HG03521 (cell line): ENCODE measurements around the gene GLIS2.
A peak's percentile ranks its signal among the peaks of the same experiment; 100 is the strongest.

ENCODE experiments used
- ATAC-seq: cut with Tn5 transposase; IDR thresholded peaks from one replicate; pipeline ENCODE4 v1.9.1; 2021; ENCODE audit warnings: mild to moderate bottlenecking, moderate library complexity; ENCODE audit not compliant: unreplicated experiment

GLIS2 gene

DNA sequence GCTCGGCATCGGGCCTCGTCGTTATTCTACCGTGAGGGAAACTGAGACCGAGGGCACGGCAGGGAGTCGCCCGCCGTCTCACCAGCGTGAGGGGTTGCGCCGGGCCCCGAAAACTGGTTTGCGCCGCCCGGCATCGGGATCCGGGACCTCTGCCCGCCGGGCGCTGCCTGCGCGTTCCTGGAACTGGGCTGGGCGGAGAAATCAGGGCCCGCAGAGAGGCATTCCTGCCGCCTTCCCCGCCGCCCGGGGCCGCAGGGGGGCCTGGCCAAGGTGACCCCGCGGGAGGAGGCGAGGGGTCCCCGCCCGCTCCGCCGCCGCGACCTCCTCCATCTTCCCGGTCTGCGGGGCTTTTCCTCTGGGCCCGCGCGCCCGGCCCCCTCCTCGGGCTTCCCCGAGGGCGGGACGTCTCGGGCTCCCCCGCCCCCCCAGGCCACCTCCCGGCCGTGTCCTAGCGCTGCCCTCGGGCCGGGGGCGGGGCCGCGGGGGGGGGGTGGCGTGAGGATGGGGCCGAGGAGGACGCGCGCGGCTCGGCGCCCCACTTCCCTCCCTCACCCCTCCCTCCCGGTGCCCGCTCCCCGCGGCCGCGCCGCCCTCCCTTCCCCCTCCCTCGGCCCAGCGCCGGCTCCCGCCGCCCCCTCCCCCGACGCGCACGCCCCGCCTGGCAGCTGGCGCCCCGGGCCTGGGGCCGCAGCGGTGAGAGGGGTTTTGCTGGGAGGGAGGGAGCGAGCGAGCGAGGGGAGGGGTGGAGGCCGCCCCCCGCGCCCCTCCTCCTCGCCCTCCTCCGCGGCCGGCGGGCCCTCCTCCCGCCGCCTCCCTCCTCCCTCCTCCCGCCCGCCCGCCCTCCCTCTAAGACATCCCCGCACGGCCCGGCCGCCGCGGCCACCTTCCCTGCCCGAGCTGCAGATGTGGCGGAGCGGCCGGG, at the start of gene GLIS2:
TSS of gene GLIS2 (plus strand) at position 882 of the 922 bp plus-strand sequence. CDS start 16,214 bp downstream, outside the sequence.
- no peak for ATAC-seq

DNA sequence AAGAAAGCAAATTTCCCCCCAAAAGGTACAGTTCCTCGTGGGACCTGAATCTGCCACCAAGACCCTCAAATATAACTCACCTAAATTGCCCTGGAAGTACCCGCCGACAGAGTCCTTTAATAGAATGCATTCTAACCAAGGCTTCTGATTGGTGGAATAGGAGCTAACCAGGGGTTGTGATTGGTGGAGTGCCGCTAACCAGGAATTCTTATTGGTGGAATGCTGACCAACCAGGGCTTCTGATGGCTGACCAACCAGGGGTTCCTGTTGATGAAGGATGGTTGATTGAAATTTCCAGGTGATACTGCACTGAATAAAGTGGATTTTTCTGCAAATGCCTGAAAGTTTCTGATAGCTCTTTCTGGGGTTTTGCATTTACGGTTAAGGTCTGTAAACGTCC, 49.5 kb upstream of the GLIS2 start:
- no peak for ATAC-seq

DNA sequence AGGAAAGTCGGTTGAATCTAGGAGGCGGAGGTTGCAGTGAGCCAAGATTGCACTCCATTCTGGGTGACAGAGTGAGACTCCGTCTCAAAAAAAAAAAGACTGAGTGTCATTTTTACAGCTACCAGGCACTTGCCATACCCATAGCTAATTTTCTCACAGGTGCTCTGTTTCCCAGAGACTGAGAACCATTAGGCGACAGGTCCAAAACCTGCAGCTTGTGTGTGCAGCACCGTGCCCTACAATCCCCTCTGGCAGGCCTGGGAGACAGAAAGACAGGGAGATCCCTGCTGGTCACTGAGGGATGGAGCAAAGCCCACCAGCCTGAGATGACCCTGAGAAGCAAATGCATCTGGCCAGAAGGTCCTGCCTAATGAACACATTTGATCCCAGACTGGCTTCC, 45.8 kb upstream of the GLIS2 start:
- no peak for ATAC-seq

DNA sequence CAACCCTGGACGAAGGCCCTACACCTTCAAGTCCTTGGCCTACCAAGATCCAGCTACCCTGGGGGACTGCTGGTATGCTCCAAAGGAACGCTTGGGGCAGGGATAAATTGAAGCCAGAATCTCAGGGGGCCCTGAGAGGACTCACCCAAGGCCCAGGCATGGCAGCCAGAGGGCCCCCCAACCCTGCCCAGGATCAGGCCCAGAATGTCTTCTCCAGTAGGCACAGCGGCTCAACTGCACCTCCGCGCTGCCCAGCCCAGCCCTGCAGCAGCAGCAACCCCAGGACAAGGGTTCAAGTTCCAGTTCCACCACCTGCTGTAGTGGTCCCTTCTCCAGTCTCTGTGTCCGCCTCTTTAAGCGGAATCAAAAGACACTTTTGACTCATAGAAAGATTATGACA, 45.3 kb upstream of the GLIS2 start:
- ATAC-seq = no peak

DNA sequence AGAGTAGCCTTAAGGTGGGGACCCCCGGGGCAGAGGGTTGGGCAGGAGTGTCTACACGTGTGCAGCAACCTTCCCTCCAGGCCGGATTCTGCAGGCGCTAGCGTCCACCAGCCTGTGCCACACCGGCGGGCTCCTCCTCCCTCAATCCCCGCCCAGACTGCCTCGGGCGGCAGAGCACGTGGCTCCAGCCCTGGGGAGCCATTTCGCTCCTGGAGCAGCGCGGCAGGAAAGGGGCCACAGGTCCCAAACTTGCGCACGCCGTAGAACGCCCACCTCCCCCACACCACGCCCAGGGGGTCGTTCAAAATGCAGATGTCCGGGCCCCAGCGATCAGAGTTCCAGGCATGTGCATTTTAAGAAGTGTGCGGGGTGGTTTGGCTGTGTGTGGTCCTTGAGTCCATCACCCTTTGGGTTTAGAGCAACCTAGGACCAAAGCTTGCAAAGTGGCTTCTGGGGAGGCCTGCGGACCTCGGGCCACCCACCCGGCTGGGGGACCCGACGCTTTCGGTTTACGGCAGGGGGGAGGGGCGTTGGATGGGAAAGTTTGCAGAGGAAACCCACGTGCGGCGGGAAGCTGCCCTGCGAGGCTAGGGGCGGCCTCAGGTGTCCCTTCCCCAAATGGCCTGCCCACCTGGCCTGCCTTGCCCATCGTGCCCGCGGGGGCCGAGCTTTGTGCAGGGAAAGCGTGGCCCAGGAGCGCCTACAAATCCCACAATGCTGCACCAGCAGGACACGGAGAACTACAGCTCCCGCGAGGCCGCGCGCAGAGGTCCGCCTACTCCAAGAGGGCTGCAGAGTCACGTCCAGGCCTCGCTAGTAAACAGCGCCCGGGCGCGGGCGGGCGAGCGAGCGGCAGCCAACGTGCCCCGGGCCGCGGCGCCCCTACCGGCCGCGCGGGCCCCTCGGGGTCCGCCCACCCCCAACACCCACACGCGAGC, 44.4 kb upstream of the GLIS2 start:
- ATAC-seq = peak; percentile 51

DNA sequence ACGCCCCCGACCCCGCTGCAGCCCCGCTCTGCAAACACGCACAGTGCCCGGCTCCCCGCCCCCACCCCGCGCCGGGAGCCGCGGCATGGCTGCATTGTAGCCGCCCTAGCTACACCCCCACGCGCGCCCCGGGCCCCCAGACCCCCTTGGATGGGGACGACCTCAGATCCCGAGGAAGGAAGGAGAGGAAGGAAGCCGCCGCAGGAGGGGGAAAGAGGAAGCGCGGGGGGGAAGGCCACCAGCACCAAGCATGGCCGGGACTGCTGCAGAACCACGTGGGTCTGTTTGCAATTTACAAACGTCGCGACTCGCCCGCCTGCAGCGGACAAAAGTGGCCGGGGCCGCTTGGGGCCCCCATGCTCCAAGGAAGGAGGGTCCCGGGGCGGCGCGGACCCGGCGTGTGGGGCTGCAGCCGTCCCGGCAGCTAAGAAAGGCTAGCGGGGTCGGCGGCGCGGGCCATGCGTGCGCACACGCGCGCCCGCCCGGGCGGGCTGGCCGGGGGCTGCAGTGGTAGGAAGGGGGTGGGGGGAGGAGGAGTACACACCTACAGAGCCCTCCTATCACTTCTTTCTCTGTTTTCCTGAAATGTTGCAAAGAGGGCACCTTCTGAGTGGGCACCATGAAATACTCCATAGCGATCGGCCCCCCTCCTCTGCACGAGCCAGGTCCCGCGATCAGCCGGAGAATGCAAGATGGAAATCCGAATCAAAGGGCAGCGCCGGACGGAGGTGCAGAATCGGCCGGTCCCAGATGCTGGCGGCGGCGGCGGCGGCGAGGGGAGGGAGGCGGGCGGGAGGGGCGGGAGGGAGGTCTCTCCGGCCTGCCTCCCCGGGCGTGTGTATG, 43.5 kb upstream of the GLIS2 start:
- ATAC-seq = peak; percentile 12

DNA sequence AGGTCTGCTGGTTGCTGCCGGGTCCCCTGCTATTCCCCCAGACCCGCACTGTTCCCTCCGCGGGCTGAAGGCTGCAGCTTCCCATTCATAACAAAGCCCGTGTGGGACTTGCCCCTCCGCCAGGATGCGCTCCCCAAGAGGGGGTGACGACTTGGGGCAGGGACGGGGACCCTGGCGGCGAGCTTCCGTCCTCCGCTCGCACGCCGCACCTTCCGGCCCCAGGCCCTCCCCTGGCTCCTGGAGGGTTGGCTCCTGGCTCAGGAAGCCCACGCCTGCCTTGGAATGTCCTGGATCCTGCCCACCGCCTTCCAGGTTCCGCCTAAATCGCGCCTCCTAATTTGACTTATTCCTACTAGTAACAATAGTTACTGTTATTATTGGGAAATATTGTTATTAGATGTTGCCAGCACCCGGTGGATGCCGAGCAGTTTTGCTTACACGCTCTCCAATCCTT, 42.0 kb upstream of the GLIS2 start:
- peak; percentile 18 for ATAC-seq

DNA sequence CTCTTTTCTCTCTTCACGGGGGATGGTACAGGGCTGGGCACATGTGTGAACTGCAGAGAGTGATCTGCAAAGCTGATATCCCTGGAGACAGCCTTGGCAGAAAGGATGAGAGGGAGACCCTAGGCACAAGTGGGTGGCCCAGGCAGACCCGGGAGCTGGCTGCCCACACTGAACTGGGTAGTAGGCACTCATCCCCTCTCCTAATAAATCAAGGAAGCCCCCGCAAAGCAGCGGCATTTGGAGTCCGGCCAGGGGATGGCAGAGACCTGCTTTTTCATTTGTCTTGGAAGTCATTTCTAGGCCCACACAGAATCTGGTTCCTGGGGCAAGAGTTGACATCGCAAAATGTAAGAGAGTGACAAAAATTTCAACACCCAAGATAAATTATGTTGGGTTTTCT, 40.0 kb upstream of the GLIS2 start:
- ATAC-seq = no peak

DNA sequence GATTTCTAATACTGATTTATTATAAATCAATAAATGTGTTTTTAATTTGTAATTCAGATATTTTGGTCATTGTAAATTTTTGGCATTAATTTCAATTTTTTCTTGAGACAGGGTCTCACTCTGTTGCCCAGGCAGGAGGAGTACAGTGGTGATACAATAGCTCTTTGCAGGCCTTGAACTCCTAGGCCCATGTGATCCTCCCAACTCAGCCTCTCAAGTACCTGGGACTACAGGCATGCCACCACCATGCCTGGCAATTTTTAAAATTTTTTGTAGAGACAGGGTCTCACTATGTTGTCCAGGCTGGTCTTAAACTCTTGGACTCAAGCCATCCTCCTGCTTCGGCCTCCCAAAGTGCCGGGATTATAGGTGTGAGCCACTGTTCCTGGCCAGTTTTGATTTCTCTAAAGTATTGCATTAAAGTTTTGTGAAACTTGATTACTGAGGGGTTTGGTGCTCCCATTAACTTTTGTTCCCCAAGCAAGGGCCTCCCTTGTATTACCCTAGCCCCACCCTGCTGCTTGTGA, 37.8 kb upstream of the GLIS2 start:
- ATAC-seq = no peak

DNA sequence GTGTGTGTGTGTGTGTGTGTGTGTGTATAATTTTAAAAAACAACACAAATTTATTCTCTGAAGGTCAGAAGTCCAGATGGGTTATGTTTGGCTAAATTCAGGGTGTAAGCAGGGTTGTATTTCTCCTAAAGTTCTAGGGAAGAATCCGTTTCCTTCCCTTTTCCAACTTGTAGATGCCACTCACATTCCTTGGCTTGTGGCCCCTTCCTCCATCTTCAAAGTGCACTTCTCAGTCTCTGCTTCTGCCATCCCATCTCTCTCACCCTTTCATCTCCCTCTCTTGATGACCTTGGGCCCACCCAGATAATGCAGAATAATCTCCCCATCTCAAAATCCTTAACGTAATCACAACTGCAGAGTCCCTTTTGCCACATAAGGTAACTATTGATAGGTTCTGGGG, 35.2 kb upstream of the GLIS2 start:
- no peak for ATAC-seq

DNA sequence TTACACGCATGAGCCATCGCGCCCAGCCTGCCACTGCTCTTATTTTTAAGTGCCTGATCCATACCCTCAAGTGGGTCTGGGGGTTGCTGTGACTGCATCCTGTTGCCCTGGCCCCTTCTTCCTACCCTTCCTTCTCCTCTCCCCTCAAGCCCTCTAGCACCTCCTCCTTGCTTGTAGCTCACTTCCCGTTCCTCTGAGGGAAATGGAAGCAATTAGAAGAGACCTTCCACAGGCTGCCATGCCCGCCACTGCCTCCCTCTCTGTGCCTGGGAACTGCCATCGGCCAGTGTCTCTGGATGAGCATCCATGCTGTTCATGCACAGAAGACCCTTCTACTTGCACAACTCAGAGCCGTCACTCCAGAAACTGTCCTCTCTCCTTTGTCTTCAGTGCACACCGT, 32.4 kb upstream of the GLIS2 start:
- ATAC-seq = no peak

DNA sequence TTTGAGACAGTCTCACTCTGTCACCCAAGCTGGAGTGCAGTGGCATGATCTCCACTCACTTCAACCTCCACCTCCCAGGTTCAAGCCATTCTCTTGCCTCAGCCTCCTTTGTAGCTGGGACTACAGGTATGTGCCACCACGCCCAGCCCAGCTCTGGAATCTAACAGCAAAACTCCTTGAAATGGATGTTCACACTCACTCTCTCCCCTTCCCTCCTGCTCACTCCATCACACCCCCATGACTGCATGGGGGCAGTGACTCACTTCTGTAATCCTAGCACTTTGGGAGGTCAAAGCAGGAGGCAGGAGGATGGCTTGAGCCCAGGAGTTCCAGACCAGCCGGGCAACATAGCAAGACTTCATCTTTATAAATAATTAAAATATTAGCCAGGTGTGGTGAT, 31.9 kb upstream of the GLIS2 start:
- no peak for ATAC-seq

DNA sequence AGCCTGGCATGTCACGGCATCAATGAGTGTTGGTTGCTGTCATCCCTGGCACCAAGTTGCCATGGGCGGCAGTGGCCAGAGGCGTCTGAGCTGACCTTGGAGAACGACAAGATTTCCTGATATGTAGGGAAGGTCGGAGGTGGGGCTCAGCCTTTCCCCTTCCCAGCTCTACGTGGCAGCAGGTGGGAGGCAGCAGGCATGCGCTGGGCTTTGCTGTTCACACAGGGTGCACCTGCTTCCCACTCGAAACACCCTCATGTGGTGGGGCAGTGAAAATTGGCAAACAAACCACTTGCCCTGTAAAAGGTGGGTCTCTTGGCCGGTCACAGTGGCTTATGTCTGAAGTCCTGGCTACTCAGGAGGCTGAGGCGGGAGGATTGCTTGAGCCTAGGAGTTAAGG, 30.7 kb upstream of the GLIS2 start:
- no peak for ATAC-seq

DNA sequence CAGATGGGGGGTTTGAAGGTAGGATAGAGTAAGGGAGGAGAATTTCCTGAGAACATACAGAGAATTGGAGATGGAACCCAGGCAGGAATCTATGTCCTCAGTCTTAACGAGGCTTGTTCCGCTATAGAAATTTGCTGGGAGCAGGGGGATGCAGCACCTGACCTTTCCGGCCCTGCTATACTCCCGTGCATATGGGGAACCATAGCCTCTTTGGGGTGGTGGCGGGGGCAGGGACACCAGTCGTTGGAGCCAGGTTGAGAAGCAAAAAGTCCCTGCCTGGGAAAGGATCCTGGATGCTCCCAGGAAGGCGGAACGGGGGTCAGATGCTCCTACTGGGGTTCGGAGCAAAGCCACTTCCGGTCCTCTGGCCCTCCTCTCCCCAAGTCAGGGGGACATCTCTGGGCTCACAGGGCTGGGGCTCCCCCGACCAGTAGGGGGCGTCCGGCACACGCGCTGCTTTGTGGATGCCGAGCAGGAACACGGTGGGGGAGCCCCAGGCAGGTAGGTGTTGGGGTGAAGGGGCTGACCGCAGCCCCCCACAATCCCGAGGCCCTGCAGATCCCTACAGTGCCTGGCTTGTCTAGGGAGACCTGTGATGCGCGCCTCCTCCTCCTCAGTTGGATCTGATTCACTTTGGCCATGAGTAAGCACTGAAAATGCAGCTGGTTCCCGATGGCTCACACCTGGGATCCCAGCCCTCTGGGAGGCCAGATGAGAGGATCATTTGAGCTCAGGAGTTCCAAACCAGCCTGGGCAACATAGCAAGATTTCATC, 27.5 kb upstream of the GLIS2 start:
- ATAC-seq = no peak

DNA sequence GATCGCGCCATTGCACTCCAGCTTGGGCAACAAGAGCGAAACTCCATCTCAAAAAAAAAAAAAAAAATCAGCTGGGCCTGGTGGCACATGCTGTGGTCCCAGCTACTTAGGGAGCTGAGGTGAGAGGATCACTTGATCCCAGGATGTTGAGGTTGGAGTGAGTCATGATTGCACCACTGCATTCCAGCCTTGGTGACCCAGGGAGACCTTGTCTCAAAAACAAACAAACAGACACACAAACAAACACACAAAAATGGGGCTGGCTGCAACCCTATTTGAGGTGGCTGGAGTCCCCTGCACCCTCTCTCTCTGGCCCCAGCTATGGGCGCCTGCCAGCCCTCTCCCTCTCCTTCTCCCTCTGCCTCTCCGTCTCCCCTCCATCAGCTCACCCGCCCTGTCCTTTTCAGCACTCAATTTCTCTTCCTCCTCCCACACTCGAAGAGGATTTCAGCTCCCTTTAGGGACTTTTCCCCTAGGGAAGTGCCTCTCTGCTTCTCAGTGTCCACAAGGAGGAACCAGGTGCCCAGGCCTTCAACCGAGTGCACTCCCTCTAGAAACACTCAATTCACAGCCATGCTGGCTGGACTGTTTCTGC, 25.5 kb upstream of the GLIS2 start:
- no peak for ATAC-seq

DNA sequence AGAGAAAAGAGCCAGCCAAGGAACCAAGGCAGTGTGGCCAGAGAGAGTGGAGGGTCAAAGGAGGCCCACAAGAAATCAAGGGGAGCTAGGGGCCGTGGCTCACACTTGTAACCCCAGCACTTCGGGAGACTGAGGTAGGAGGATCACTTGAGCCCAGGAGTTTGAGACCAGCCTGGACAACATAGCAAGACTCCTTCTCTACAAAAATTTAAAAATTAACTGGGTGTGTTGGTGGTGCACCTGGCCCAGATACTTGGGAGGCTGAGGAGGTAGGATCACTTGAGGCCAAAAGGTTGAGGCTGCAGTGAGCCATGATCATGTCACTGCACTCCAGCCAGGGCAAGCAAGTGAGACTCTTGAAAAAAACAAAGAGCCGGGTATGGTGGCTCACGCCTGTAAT, 24.2 kb upstream of the GLIS2 start:
- no peak for ATAC-seq

DNA sequence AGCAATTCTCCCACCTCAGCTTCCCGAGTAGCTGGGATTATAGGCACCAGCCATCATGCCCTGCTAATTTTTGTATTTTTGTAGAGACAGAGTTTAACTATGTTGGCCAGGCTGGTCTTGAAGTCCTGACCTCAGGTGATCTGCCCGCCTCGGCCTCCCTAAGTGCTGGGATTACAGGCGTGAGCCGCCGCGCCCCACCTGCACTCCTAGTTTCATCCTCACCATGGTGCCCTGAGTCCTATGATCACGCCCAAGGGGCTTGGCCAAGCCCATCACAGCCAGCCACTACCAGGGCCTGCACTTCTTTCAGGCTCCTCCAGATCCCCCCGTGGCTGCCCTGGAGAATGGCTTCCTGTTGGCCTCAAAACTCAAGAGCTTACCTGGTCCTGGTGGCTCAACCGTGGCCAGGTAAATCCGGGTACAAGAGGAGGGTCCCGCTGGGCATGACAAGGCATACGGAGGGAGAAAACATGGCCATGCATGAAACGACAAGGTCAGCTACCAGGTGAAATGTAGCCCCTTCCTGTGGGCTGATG, 22.6 kb upstream of the GLIS2 start:
- ATAC-seq = no peak

DNA sequence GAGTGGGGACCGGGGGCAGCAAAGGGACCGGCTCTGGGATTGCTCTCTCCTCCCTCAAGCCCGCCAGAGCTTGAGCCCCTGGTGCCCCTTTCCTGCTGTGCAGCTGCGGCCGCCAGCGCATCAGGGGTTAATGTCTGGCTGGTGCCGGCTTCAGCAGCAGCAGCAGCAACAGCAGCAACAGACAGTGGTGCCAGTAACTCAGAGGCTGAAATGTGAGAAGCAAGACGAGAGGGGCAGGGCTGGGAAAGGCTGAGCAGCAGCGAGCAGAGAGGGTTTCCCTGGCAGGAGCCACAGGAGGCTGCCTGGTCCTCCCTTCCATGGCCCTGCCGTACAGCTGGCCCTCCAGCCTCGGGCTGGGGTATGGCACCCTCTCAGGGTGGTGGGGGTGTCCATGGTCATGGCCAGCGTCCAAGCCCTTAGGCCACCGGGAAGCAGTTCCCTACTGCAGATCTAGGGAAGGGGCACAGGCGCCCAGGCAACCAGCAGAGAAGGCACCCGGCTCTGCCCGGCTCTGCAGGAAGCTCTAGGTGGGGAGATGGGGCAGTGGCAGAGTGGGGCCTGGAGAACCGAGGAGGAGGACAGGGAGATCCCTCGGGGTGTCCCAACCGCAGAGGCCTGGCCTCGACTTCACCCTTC, 21.9 kb upstream of the GLIS2 start:
- no peak for ATAC-seq

DNA sequence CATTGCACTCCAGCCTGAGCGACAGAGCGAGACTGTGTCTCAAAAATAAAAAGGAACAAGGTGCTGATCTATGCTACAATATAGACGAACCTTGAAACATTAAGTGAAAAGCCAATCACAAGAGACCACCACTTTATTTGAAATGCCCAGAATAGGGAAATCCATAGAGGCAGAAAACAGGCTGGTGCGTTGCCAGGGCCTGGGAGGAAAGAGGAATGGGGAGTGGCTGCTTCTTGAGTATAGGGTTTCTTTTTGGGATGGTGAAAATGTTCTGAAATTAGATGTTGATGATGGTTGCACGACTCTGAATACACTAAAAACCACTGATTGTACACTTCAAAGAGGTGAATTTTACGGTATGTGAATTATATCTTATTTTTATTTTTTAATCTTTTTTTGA, 20.3 kb upstream of the GLIS2 start:
- no peak for ATAC-seq
